Neural cell (in vitro differentiated cells): ENCODE data around the gene MFAP2. TPM values are rescaled to one million over a fixed set of nuclear protein-coding genes. Genes with fewer than 3 reads are reported as not detected.

Experiments
- H2AFZ ChIP-seq: fragments of 200-600, 300-800 bp; sonication (generic), shearing (Covaris generic); 2 replicates; pipeline ENCODE4 v1.6.0; 2014; ENCODE audit warnings: low read depth, mild to moderate bottlenecking, antibody characterized with exemption, low read length, moderate library complexity
- H3F3A ChIP-seq: fragments of 200-600 bp; shearing (Covaris generic); 2 replicates; pipeline ENCODE4 v1.6.1; 2016; ENCODE audit warnings: mild to moderate bottlenecking, moderate library complexity, mixed read lengths, antibody characterized with exemption, low read length; ENCODE audit not compliant: insufficient read depth, poor library complexity, severe bottlenecking
- H3K27ac ChIP-seq: fragments of 200-600, 300-800 bp; sonication (generic), shearing (Covaris generic); 2 replicates; pipeline ENCODE4 v1.5.1; 2014; ENCODE audit warnings: mild to moderate bottlenecking, low read length, moderate library complexity
- H3K27me3 ChIP-seq: fragments of 300-800, 200-600 bp; sonication (generic), shearing (Covaris generic); 2 replicates; pipeline ENCODE4 v1.6.0; 2014; ENCODE audit warnings: mild to moderate bottlenecking, low read depth, low read length, moderate library complexity; ENCODE audit not compliant: insufficient read depth
- H3K36me3 ChIP-seq: fragments of 300-800, 200-600 bp; sonication (generic), shearing (Covaris generic); 2 replicates; pipeline ENCODE4 v1.5.1; 2014; ENCODE audit warnings: mild to moderate bottlenecking, antibody characterized with exemption, low read length, moderate library complexity; ENCODE audit not compliant: insufficient read depth
- H3K4me2 ChIP-seq: fragments of 300-800, 200-600 bp; sonication (generic), shearing (Covaris generic); 2 replicates; pipeline ENCODE4 v1.6.0; 2014; ENCODE audit warnings: mild to moderate bottlenecking, low read length
- H3K4me3 ChIP-seq: fragments of 300-800, 200-600 bp; sonication (generic), shearing (Covaris generic); 2 replicates; pipeline ENCODE4 v1.5.1; 2014; ENCODE audit warnings: mild to moderate bottlenecking, low read length, moderate library complexity
- H3K79me2 ChIP-seq: fragments of 200-600 bp; shearing (Covaris generic); replicated peaks from 2 replicates; pipeline ENCODE4 v1.6.0; 2014; ENCODE audit warnings: mild to moderate bottlenecking, low read length, moderate library complexity; ENCODE audit not compliant: insufficient read depth
- H3K9ac ChIP-seq: fragments of 300-800, 200-600 bp; sonication (generic), shearing (Covaris generic); 2 replicates; pipeline ENCODE4 v1.6.1; 2016; ENCODE audit warnings: mild to moderate bottlenecking, low read length, mixed read lengths
- H3K9me2 ChIP-seq: fragments of 200-600 bp; shearing (Covaris generic); 2 replicates; pipeline ENCODE4 v1.6.1; 2016; ENCODE audit warnings: mild to moderate bottlenecking, low read length, mixed read lengths; ENCODE audit not compliant: insufficient read depth
- H3K9me3 ChIP-seq: fragments of 200-600, 300-800 bp; sonication (generic), shearing (Covaris generic); 2 replicates; pipeline ENCODE4 v1.6.1; 2016; ENCODE audit warnings: mild to moderate bottlenecking, mixed run types, low read length, moderate library complexity, mixed read lengths
- H4K20me1 ChIP-seq: fragments of 200-600 bp; shearing (Covaris generic); 2 replicates; pipeline ENCODE4 v1.6.1; 2016; ENCODE audit warnings: mild to moderate bottlenecking, mixed run types; ENCODE audit not compliant: insufficient read depth
- CTCF ChIP-seq: fragments of 450-650 bp; IDR thresholded peaks from 2 replicates; pipeline ENCODE4 v1.5.1; 2014; ENCODE audit warnings: antibody characterized with exemption, mild to moderate bottlenecking, moderate library complexity; ENCODE audit not compliant: poor library complexity, severe bottlenecking
- EP300 ChIP-seq: fragments of 450-650 bp; conservative IDR thresholded peaks from 2 replicates; pipeline ENCODE4 v1.6.1; 2014; ENCODE audit warnings: antibody characterized with exemption, mild to moderate bottlenecking, moderate library complexity; ENCODE audit not compliant: poor library complexity, severe bottlenecking
- EZH2 ChIP-seq: fragments of 200-600, 300-800 bp; shearing (Covaris generic), sonication (generic); IDR thresholded peaks from 2 replicates; pipeline ENCODE4 v1.6.1; 2014; ENCODE audit warnings: antibody characterized with exemption, low read length, borderline replicate concordance, mild to moderate bottlenecking; ENCODE audit not compliant: insufficient read depth, poor library complexity, severe bottlenecking
- MXI1 ChIP-seq: fragments of 450-650 bp; conservative IDR thresholded peaks from 2 replicates; pipeline ENCODE4 v1.6.1; 2014; ENCODE audit warnings: antibody characterized with exemption, mild to moderate bottlenecking; ENCODE audit not compliant: poor library complexity, severe bottlenecking
- POLR2AphosphoS5 ChIP-seq: IDR thresholded peaks from 2 replicates; pipeline ENCODE4 v1.6.1; 2012
- REST ChIP-seq: IDR thresholded peaks from 2 replicates; pipeline ENCODE4 v1.6.1; 2012; ENCODE audit warnings: borderline replicate concordance
- SMC3 ChIP-seq: fragments of 450-650 bp; conservative IDR thresholded peaks from 2 replicates; pipeline ENCODE4 v1.6.1; 2014; ENCODE audit warnings: antibody characterized with exemption, mild to moderate bottlenecking, moderate library complexity; ENCODE audit not compliant: poor library complexity
- TAF1 ChIP-seq: IDR thresholded peaks from 2 replicates; pipeline ENCODE4 v1.6.1; 2012; ENCODE audit warnings: low read depth
- polyA plus RNA-seq: library from polyadenylated mRNA; depleted of rRNA; stranded (reverse); fragments of >200 nt; gene quantifications from 2 replicates; pipeline ENCODE4 v1.2.3, GENCODE V29; 2014

The MFAP2 gene
- polyA plus RNA-seq, 1 donor from 2014 or later = 68.4 TPM

- no peaks in the 10 kb centered on the region for H3F3A ChIP-seq
- TF ChIP-seq CTCF (no peak), REST (no peak), EZH2 (no peak), TAF1 (no peak), SMC3 (no peak)
- H3K36me3 ChIP-seq = peaks cover 10% of the 10 kb centered on the region
- no peak overlapping the region for H3K4me3 ChIP-seq
- no peaks in the 10 kb centered on the region for H3K27me3 ChIP-seq
- H3K27ac ChIP-seq = no peak overlapping the region
- no peak overlapping the region for H2AFZ ChIP-seq
- no peaks in the 10 kb centered on the region for H4K20me1 ChIP-seq
- H3K79me2 ChIP-seq = peaks cover 5% of the 10 kb centered on the region
- no peaks in the 10 kb centered on the region for H3K9me3 ChIP-seq
- no peak overlapping the region for H3K9ac ChIP-seq
- no peaks in the 10 kb centered on the region for H3K9me2 ChIP-seq
- H3K4me2 ChIP-seq = no peak overlapping the region
Measured at GRCh38 chr1:17014671-17015567, 34.5 kb upstream of the MFAP2 start.

GRCh38 chr1:17013491-17014320 is 33.3 kb upstream of the MFAP2 start:
- Histone ChIP-seq H3F3A (no peaks in the 10 kb centered on the region), H3K9me2 (no peaks in the 10 kb centered on the region), H3K36me3 (peaks cover 4% of the 10 kb centered on the region), H3K4me2 (no peak overlapping the region), H3K27me3 (no peaks in the 10 kb centered on the region), H3K9me3 (no peaks in the 10 kb centered on the region), H3K4me3 (no peak overlapping the region), H3K9ac (no peak overlapping the region), H3K27ac (no peak overlapping the region), H3K79me2 (peaks cover 8% of the 10 kb centered on the region), H2AFZ (no peak overlapping the region), H4K20me1 (no peaks in the 10 kb centered on the region)
- TF ChIP-seq EP300 (no peak), POLR2AphosphoS5 (no peak), REST (no peak), EZH2 (no peak), TAF1 (no peak), CTCF (no peak), MXI1 (no peak)
